Activated CD8-positive, alpha-beta memory T cell treated with anti-CD3 and anti-CD28 coated beads for 36 hours (primary cell): ENCODE measurements around the gene SENP6. TPM values are rescaled to one million over a fixed set of nuclear protein-coding genes. Genes with fewer than 3 reads are reported as not detected.

Experiments
- CTCF ChIA-PET: fragments of 350-600 bp; sonication (Branson Sonifier 250); formaldehyde crosslinking; loops from one replicate; lab custom pipeline; 2021; ENCODE audit warnings: antibody characterized with exemption; lab: Charles Lee
- POLR2A ChIA-PET: fragments of 350-600 bp; sonication (Branson Sonifier 250); formaldehyde crosslinking; loops from one replicate; lab custom pipeline; 2021; ENCODE audit warnings: antibody characterized with exemption; lab: Charles Lee
- total RNA-seq, 2 experiments: library from RNA; stranded (reverse); gene quantifications; one replicate each; pipeline ENCODE4 v1.2.3, GENCODE V29; 2021

SENP6 gene
- total RNA-seq, 2 experiments from 2014 or later, result 67.0 to 73.6 TPM

DNA sequence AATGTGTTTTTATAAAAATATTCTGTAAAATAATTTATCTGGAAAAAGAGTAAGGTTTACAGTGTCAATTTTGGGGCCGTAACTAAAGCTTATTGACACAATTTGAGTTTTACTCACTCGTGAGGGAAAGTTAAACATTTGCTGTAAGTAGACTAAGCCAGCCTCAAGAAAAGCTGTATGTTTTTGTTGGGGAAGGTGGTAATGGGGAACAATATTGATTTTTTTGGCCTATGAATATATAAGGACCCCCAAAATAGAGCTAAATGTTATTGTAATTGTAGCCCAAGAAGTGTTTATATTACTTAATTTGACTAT, 1.4 kb downstream of the SENP6 start:
- ChIA-PET CTCF (no interaction called here), POLR2A (interaction anchor here (0.9 to 1.7 kb wide), 2 partner anchors 9 to 18 kb away, joined by 4 to 14 read pairs; no protein-coding TSS in a partner anchor)

GRCh38 chr6:75604294-75604693, 2.6 kb downstream of the SENP6 start:
- POLR2A ChIA-PET, result no interaction called here

DNA sequence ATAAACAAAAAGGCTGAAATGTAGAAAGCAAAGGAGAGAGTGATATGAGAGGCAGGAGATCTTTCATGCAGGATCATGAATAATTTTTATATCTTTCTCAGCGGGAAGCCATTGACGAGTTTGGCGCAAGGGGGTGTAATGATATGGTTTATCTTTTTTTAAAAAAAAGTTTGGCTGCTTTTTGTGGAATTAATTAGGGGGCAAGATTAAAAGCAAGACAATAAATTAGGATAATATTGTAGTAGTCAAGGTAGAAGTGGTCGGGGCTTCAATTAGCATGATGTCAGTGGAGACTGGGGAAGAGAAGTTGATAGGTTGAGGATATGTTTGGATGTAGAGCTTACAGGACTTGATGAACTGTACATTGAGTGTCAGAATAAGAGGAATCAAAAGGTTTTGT, 4.0 kb downstream of the SENP6 start:
- POLR2A ChIA-PET, result no interaction called here
- CTCF ChIA-PET, result no interaction called here

More at GRCh38 chr6:75604294-75604693, 2.6 kb downstream of the SENP6 start:
- CTCF ChIA-PET, result no interaction called here

GRCh38 chr6:75608304-75608703, 6.6 kb downstream of the SENP6 start:
- ChIA-PET CTCF (no interaction called here), POLR2A (interaction anchor here (0.6 kb wide), 1 partner anchor 222 kb away, joined by 3 read pairs; no protein-coding TSS in a partner anchor)

DNA sequence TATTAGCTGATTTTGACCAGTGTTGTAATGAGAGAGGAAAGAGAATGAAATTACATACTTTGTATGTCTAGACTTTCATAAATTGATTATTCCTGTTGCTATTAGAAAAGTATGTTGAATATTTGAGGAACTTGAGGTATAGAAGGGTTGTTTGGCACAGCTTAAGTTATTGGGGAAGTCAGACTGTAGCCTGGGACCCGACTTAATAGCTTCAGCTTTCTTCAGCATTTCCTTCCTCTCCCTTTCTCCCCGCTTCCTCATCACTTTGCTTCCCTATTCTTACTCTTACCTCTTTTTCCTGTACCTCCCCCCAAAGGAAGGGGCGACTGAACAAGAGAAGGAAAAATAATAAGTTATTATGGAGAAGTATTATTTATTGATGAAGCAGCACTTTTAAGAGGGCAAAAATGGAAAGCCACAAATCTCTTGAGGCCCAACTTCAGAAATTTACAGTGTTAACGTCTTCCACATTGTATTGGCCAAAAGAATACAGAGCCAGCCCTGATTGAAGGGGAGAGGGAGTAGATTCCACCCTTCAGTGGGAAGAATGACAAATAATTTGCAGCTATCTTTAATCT, 7.4 kb downstream of the SENP6 start:
- CTCF ChIA-PET, result interaction anchor here (1.4 kb wide), 1 partner anchor 20 kb away, joined by 3 read pairs; no protein-coding TSS in a partner anchor
- POLR2A ChIA-PET, result no interaction called here

DNA sequence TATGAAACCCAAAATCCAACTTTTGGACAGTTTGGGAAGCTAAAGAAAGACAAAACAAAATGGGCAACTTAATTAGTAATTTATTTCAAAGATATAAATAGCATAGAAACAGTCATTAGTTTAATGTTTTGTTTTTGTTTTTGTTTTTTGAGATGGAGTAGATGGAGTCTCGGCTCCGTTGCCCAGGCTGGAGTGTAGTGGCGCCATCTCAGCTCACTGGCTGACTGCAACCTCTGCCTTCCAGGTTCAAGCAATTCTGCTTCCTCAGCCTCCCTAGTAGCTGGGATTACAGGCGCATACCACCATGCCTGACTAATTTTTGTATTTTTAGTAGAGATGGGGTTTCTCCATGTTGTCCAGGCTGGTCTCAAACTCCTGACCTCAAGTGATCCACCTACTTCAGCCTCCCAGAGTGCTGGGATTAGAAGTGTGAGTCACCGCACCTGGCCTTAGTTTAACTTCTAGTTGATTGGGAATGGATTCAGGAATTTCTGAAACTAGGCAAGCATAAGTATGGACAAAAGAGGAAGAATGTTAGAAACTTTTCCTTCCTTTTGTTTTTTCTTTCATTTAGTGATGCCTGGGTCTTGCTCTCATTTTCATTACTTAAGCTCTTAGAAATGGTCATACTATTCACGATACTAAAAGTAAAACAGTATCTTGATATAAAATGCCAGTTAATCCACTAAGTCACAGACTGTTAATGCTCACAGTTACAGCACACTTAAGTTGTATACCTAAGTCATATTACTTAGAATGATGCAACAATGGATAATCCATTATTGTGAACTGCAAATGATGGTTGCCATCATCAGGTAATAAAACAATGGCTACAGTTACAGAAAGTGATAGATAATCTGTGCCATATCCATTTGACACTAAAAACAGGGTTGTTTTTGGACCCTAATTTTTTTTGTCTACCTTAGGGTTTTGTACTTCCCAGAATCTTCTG, 8.2 kb downstream of the SENP6 start:
- ChIA-PET CTCF (interaction anchor here (1.4 kb wide), 1 partner anchor 19 kb away, joined by 3 read pairs; no protein-coding TSS in a partner anchor), POLR2A (interaction anchor here (0.9 kb wide), 1 partner anchor 8 kb away, joined by 5 read pairs; the partner anchor contains the start of gene SENP6)

DNA sequence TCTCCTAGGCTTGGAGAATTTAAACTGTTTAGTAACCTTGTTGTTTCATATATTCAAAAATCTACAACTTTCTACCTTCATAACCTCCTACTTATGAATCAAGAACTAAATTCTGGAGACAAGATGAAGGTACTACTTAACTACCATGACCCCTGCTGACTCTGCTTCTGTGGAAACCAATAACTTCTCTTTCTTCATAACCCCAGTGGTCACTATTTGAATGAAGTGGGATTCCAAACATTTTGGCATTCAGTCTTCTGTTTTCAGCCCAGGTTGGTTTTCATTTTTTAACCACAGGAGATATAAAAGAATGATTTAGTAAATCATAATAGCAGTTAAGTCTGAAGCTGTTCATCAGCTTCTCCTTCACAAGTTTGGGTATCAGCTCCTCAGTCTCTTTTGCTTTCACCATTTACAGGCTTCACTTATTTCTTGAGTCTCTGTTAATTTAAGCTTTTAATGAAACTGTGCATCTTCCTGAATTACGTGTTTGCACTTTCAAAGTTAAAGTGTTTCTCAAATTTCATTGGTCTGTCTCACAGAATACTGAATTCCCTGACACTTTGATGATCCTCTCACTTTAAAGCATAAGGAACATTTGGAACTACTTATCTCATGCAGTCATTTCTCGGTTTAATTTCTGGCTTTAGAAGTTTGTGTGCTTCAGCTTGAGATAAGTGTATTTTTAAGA, 9.5 kb downstream of the SENP6 start:
- POLR2A ChIA-PET, result interaction anchor here (0.9 to 2.1 kb wide), 2 partner anchors 8 to 9 kb away, joined by 5 to 14 read pairs; partner anchors contain the start of gene SENP6

DNA sequence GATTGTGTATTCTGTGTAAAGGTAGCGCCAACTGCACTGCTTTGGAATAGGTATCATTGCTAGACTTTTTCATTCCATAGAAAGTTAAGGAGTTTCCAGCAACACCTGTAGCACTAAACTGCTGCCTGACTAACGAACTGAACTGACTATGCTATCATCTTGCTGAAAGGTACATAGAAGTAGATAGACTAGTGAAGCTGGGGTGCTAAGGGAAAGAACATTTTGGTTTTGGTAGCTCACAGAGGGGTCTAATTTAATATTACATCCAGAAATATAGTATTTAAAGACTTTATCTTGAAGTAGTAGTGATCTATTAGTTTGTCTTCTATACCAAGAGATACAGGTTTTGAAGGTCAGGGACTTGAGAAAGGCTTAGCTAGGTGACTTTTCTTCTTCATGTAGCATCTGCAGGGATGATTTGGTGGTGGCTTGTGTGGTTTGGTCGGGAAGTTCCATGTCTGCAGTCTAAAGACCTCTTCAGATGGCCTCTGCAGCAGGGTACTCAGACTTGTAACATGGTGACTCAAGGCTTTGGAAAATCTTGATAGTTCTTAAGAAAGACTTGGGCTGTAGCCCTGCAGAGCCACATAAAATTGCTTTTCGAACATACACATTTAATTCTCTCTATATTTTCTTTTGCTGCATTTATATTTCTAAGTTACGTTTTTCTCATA, 10.2 kb downstream of the SENP6 start:
- CTCF ChIA-PET, result no interaction called here
- POLR2A ChIA-PET, result interaction anchor here (2.1 kb wide), 1 partner anchor 9 kb away, joined by 14 read pairs; no protein-coding TSS in a partner anchor

More for the DNA sequence above, 9.5 kb downstream of the SENP6 start:
- CTCF ChIA-PET, result no interaction called here

DNA sequence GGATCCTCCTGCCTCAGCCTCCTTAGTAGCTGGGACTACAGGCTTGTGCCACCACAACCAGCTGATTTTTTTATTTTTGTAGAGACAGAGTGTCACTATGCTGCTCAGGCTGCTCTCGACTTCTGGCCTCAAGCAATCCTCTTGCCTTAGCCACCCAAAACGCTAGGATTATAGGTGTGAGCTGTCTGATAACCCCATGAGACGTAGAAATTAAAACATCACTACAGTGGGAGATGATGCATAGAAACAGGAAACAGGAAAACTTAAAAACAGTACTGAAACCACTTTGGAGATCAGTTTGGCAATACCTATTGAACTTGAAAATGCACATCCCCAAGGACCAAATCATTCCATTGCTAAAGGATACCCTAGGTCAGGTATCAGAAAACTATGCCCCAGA, 10.8 kb downstream of the SENP6 start:
- POLR2A ChIA-PET, result interaction anchor here (2.1 kb wide), 1 partner anchor 9 kb away, joined by 14 read pairs; no protein-coding TSS in a partner anchor
- CTCF ChIA-PET, result no interaction called here

DNA sequence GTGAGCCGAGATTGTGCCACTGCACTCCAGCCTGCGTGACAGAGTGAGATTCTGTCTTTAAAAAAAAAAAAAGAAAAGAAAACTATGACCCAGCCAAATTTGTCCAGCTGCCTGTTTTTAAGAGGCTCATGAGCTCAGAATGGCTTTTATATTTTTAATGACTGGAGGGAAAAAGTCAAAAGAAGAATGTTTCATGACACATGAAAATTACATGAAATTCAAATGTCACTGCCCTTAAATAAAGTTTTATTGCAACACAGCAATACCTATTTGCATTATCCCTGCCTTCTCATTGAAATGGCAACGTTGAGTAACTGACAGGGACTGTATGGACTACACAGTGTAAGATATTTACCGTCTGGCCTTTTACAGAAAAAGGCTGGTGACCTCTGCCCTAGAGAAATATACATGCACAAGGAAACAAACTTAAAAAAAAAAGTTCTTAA, 11.4 kb downstream of the SENP6 start:
- POLR2A ChIA-PET, result interaction anchor here (2.1 kb wide), 1 partner anchor 10 kb away, joined by 14 read pairs; no protein-coding TSS in a partner anchor
- CTCF ChIA-PET, result no interaction called here

GRCh38 chr6:75618437-75618836, 16.8 kb downstream of the SENP6 start:
- ChIA-PET POLR2A (no interaction called here), CTCF (no interaction called here)

DNA sequence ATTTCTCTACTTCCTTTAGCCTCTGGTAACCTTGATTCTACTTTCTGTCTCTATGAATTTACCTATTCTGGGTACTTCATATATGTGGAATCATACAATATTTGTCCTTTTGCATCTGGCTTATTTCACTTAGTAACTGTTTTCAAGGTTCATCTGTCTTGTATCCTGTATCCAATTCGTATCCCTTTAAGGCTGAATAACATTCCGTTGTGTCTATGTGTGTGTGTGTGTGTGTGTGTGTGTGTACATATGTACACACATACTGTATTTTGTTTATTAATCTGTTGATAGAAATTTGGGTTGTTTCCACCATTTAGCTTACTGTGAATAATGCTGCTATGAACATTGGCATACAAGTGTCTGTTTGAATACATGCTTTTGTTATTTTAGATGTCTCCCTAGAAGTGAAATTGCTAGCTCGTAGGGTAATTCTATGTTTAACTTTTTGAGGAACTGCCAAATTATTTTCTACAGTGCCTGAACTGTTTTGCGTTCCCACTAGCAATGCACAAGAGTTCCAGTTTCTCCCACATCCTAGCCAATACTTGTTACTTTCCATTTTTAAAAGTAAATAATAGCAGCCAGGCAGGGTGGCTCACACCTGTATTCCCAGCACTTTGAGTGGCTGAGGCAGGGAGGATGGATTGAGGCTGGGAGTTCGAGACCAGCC, 17.7 kb downstream of the SENP6 start:
- ChIA-PET CTCF (interaction anchor here (0.6 kb wide), 1 partner anchor 26 kb away, joined by 3 read pairs; no protein-coding TSS in a partner anchor), POLR2A (no interaction called here)

DNA sequence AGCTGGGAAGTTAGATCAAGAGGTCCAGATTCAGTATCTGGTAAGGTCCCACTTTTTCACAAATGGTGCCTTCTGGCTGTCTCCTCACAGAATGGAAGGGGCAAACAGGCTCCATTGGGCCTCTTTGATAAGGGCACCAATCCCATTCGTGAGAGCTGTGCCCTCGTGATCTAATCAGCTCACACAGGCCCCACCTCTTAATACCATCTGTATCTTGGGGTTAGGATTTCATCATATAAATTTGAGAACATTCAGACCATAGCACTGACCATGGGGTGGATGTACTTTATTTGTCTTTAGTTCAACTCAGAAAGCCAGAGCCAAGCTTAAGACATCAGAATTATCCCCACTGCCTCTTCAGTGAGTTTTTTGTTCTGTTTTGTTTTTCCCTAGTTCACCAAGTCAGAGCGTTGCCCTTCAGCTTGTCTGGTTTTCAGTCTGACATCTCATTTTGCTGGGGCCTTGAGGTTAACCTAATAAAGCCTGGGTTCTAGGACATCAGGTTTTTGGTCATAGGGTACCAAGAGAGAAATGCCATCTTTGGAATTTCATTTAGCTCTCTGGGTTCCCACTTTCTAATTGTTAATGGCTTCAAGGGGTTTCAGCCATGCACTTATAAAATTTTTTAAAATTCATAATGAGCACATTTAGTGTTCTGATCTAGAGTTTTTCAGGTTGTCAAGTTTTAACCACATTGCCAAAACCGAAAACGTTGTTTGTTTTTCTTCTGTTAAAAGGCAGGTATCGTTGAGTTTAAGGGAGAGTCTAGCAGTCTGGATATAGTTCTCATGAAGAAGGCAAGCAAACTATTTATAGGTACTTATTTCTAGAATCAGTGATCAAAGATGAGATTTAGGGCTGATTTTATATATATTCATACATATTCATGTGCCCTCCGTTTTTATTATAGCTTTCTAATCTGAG, 19.0 kb downstream of the SENP6 start:
- CTCF ChIA-PET, result no interaction called here
- POLR2A ChIA-PET, result interaction anchor here (0.5 to 1.1 kb wide), 4 partner anchors 18 to 86 kb away, joined by 3 to 7 read pairs (median 4); partner anchors contain the start of gene SENP6

DNA sequence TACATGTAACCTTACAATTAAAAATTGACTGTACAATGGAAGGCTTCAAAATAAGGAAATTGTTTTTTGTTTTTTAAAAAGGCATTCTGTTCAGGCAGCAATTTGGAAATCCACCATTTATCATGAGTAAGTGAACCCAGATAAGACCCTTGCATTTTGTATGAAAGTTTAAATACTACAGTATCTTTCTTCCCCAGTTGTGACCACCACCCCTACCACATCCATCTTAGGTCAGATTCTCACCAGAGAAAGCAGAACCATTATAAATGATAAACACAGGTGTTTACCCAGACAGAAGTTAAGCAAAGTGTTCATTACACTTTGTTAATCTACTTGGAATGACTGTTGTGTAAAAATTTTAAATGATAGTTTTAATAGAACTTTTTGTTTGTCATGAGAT, 20.2 kb downstream of the SENP6 start:
- ChIA-PET POLR2A (no interaction called here), CTCF (no interaction called here)

DNA sequence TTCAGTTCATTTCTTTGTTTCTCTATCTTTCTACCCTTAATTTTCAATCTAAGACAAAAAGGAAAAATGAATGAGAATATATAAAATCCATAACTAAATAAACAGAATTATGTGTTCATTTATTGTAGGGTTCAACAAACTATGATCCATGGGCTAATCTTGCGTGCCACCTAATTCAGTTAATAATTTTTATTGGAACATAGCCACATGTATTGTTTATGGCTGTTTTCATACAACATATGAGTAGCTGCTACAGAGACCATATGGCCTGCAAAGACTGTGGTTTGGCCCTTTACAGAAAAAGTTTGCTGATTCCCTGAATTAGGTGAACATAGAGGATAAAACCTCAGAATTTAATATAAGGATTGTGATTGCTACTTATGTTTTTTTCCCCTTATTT, 21.8 kb downstream of the SENP6 start:
- ChIA-PET CTCF (no interaction called here), POLR2A (no interaction called here)

DNA sequence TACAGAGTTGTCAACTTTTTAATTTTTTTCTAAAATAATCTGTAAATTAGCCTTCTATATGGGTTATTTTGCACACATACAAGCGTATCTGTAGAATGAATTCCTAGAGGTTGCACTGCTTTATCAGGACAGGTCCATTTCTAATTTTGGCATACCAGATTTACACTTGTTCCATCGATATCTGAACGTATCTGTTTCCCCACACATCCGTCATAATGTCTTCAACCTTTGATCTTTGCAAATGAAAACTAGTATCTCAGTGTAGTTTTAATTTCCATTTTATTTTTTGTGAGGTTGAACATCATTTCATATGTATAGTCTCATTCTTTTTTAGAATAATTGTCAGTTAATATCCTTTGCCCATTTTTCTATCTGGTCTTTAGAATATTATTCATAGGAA, 22.7 kb downstream of the SENP6 start:
- ChIA-PET POLR2A (no interaction called here), CTCF (no interaction called here)

DNA sequence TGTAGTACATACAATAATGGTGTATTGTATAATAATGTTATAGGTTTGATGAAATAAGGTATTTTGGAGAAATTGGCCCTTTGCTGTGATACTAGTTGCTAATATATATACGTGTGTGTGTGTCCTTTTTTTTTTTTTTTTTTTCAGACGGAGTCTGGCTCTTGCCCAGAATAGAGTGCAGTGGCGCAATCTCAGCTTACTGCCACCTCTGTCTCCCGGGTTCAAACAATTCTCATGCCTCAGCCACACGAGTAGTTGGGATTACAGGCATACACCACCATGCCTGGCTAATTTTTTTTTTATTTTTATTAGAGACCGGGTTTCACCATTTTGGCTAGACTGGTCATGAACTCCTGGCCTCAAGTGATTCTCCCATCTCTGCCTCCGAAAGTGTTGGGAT, 23.3 kb downstream of the SENP6 start:
- CTCF ChIA-PET, result interaction anchor here (0.6 kb wide), 1 partner anchor 153 kb away, joined by 3 read pairs; no protein-coding TSS in a partner anchor
- POLR2A ChIA-PET, result no interaction called here
